GM23248 (cell line): Measurements from ENCODE around the gene UNC13A. TPM values are rescaled to one million over a fixed set of nuclear protein-coding genes. Genes with fewer than 3 reads are reported as not detected.

Source experiments
- DNase-seq: peaks from one replicate; pipeline ENCODE4 v3.0.0-alpha.2; 2015
- H2AFZ ChIP-seq: fragments of 200-600 bp; sonication (generic); 2 replicates; pipeline ENCODE4 v1.6.1; 2016; ENCODE audit warnings: antibody characterized with exemption
- H3F3A ChIP-seq: fragments of 200-600 bp; sonication (generic); 2 replicates; pipeline ENCODE4 v1.6.1; 2016; ENCODE audit warnings: mild to moderate bottlenecking, antibody characterized with exemption, mixed run types; ENCODE audit not compliant: insufficient read depth
- H3K27ac ChIP-seq: fragments of 200-600 bp; sonication (generic); 2 replicates; pipeline ENCODE4 v1.5.1; 2016; ENCODE audit warnings: mild to moderate bottlenecking
- H3K27me3 ChIP-seq: fragments of 200-600 bp; sonication (generic); replicated peaks from 2 replicates; pipeline ENCODE4 v1.6.1; 2016; ENCODE audit warnings: mild to moderate bottlenecking; ENCODE audit not compliant: insufficient read depth
- H3K36me3 ChIP-seq: fragments of 200-600 bp; sonication (generic); 2 replicates; pipeline ENCODE4 v1.6.1; 2016; ENCODE audit warnings: low read depth, mild to moderate bottlenecking
- H3K4me1 ChIP-seq: fragments of 200-600 bp; sonication (generic); 2 replicates; pipeline ENCODE4 v1.6.1; 2016; ENCODE audit warnings: mild to moderate bottlenecking; ENCODE audit not compliant: insufficient read depth
- H3K4me2 ChIP-seq: fragments of 200-600 bp; sonication (generic); one replicate; pipeline ENCODE4 v1.6.1; 2016; ENCODE audit warnings: mild to moderate bottlenecking; ENCODE audit not compliant: unreplicated experiment
- H3K4me3 ChIP-seq: fragments of 200-600 bp; sonication (generic); 2 replicates; pipeline ENCODE4 v1.5.1; 2016; ENCODE audit warnings: mild to moderate bottlenecking
- H3K79me2 ChIP-seq: fragments of 200-600 bp; sonication (generic); 2 replicates; pipeline ENCODE4 v1.6.1; 2016; ENCODE audit warnings: mild to moderate bottlenecking; ENCODE audit not compliant: insufficient read depth
- H3K9ac ChIP-seq: fragments of 200-600 bp; sonication (generic); 2 replicates; pipeline ENCODE4 v1.6.1; 2016; ENCODE audit warnings: mild to moderate bottlenecking
- H3K9me2 ChIP-seq: fragments of 200-600 bp; sonication (generic); 2 replicates; pipeline ENCODE4 v1.6.1; 2016; ENCODE audit warnings: mixed run types, mild to moderate bottlenecking, moderate library complexity; ENCODE audit not compliant: insufficient read depth
- H3K9me3 ChIP-seq: fragments of 200-600 bp; sonication (generic); one replicate; pipeline ENCODE4 v1.6.1; 2017; ENCODE audit warnings: low read depth
- H4K20me1 ChIP-seq: fragments of 200-600 bp; sonication (generic); 2 replicates; pipeline ENCODE4 v1.6.0; 2016; ENCODE audit not compliant: insufficient read depth
- EZH2 ChIP-seq: fragments of 200-600 bp; sonication (generic); IDR thresholded peaks from 2 replicates; pipeline ENCODE4 v1.6.1; 2018; ENCODE audit warnings: antibody characterized with exemption, mild to moderate bottlenecking; ENCODE audit not compliant: insufficient read depth, poor library complexity, severe bottlenecking
- EZH2phosphoT487 ChIP-seq: fragments of 200-600 bp; sonication (generic); IDR thresholded peaks from 2 replicates; pipeline ENCODE4 v1.6.1; 2018; ENCODE audit warnings: antibody characterized with exemption, moderate library complexity, mild to moderate bottlenecking, low read depth; ENCODE audit not compliant: insufficient read depth
- WGBS, 2 experiments: methylation state at CpG; one replicate each; pipeline ENCODE4 v1.1.6; 2015 to 2017; ENCODE audit warnings: low lambda C conversion rate in 2 of 2, low coverage in 1 of 2; ENCODE audit errors: missing lambda C conversion rate in 2 of 2; 5-methylcytosine and 5-hydroxymethylcytosine counted together
- in situ Hi-C: fragments of 300-500 bp; cut with MboI; formaldehyde crosslinking; loops from 2 replicates; pipeline ENCODE4 v1.15.0; 2020
- polyA plus RNA-seq: library from polyadenylated mRNA; unstranded; fragments of >200 nt; fragmentation: Nextera tagmentation; extraction: Ambion mirVana; gene quantifications from 2 replicates; pipeline ENCODE4 v1.2.1, GENCODE V29; 2016
- total RNA-seq: library from RNA; depleted of rRNA; stranded (reverse); fragments of >200 nt; shearing (Covaris generic); gene quantifications from 2 replicates; pipeline ENCODE4 v1.2.3, GENCODE V29; 2014

The UNC13A gene
- total and polyA plus RNA-seq, 2 experiments from 2014 or later, result 0.03 to 0.11 TPM

- no peak overlapping the region for H2AFZ ChIP-seq
- in situ Hi-C loops, result no loop called here
- no peaks in the 10 kb centered on the region for H3K9me2 ChIP-seq
- no peak overlapping the region for H3K27ac ChIP-seq
- H3K36me3 ChIP-seq, result no peaks in the 10 kb centered on the region
- H3K4me3 ChIP-seq, result no peak overlapping the region
- no peaks in the 10 kb centered on the region for H3K9me3 ChIP-seq
- no peak overlapping the region for H3K4me2 ChIP-seq
- no peaks in the 10 kb centered on the region; the same call in 1 of the 2 replicates for H3K27me3 ChIP-seq
- 66% methylated on average over 8 of the region's 8 CpGs for WGBS, 2 experiments
- TF ChIP-seq EZH2 (no peak), EZH2phosphoT487 (no peak)
- no peaks in the 10 kb centered on the region for H4K20me1 ChIP-seq
- H3F3A ChIP-seq, result no peaks in the 10 kb centered on the region
- no peak overlapping the region for H3K9ac ChIP-seq
- no peaks in the 10 kb centered on the region for H3K4me1 ChIP-seq
- H3K79me2 ChIP-seq, result no peaks in the 10 kb centered on the region
- no peak for DNase-seq
These were observed 45.5 kb downstream of the UNC13A start for GRCh38 chr19:17642656-17643055.

GRCh38 chr19:17641846-17642245, 46.3 kb downstream of the UNC13A start:
- no peaks in the 10 kb centered on the region for H3K9me2 ChIP-seq
- no peak for TF ChIP-seq EZH2
- TF ChIP-seq EZH2phosphoT487, result no peak
- in situ Hi-C loops, result no loop called here
- H3K4me3 ChIP-seq, result no peak overlapping the region
- no peak overlapping the region for H2AFZ ChIP-seq
- H4K20me1 ChIP-seq, result no peaks in the 10 kb centered on the region
- no peaks in the 10 kb centered on the region for H3K4me1 ChIP-seq
- H3K9ac ChIP-seq, result no peak overlapping the region
- DNase-seq, result no peak
- H3K9me3 ChIP-seq, result no peaks in the 10 kb centered on the region
- no peaks in the 10 kb centered on the region for H3K36me3 ChIP-seq
- no peak overlapping the region for H3K27ac ChIP-seq
- no peaks in the 10 kb centered on the region for H3F3A ChIP-seq
- no peaks in the 10 kb centered on the region; the same call in 1 of the 2 replicates for H3K27me3 ChIP-seq
- H3K79me2 ChIP-seq, result no peaks in the 10 kb centered on the region
- WGBS, 2 experiments, result 8 to 22% methylated on average over 1 of the region's 1 CpG
- H3K4me2 ChIP-seq, result no peak overlapping the region

DNA sequence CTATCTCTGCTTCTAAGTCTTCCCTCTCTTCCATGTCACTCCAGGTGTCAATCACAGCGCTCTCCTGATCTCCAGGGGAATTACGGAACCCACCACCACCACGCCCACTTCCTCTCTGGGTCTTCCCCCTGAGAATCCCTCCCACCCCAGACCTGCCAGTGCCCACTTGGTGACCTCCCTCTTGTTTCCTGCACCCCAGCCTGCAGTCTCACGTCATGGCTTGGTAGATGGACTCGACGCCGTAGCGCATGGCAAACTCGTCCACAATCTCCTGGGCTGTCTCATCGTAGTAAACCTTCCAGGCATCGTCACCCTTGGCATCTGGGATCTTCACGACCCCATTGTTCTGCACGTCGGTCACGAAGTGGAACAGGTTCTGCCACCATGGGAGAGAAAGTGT, 47.0 kb downstream of the UNC13A start:
- no peak for DNase-seq
- H3F3A ChIP-seq, result no peaks in the 10 kb centered on the region
- H3K9me3 ChIP-seq, result no peaks in the 10 kb centered on the region
- H3K36me3 ChIP-seq, result no peaks in the 10 kb centered on the region
- H3K9me2 ChIP-seq, result no peaks in the 10 kb centered on the region
- no peak overlapping the region for H3K4me3 ChIP-seq
- no peak overlapping the region for H3K4me2 ChIP-seq
- no peak overlapping the region for H3K9ac ChIP-seq
- no peak overlapping the region for H3K27ac ChIP-seq
- H4K20me1 ChIP-seq, result no peaks in the 10 kb centered on the region
- H3K4me1 ChIP-seq, result no peaks in the 10 kb centered on the region
- no peak overlapping the region for H2AFZ ChIP-seq
- TF ChIP-seq EZH2, result no peak
- no peaks in the 10 kb centered on the region; the same call in 1 of the 2 replicates for H3K27me3 ChIP-seq
- in situ Hi-C loops, result no loop called here
- 63 to 72% methylated on average over 13 to 15 of the region's 15 CpGs for WGBS, 2 experiments
- no peaks in the 10 kb centered on the region for H3K79me2 ChIP-seq

GRCh38 chr19:17633700-17634099, 54.5 kb downstream of the UNC13A start:
- no peaks in the 10 kb centered on the region for H3K9me3 ChIP-seq
- no peaks in the 10 kb centered on the region for H3K79me2 ChIP-seq

DNA sequence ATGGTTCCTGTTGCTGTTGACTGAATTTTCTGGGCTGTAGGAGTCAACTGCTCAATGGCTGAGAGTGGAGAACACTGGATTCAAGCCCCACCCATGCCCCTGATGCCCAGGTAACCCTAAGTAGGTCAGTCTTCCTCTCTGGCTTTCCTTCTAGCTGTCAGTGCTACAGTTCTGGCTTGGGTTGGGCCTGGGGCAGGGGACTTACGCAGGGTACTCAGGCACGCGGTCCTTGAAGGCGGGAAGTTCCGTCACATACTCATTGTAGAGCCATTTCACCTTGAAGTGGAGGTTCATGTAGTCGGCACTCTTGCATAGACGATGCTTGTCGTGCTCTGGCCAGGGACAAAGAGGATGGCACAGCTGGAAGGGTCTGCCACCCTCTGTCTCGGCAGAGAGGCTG, 55.6 kb downstream of the UNC13A start:
- Histone ChIP-seq H3K4me2 (no peak overlapping the region), H3K9me3 (no peaks in the 10 kb centered on the region), H3K27me3 (no peaks in the 10 kb centered on the region), H3K9me2 (no peaks in the 10 kb centered on the region), H3K36me3 (no peaks in the 10 kb centered on the region), H3K27ac (no peak overlapping the region), H2AFZ (no peak overlapping the region), H4K20me1 (no peaks in the 10 kb centered on the region), H3F3A (no peaks in the 10 kb centered on the region), H3K4me1 (no peaks in the 10 kb centered on the region), H3K4me3 (no peak overlapping the region), H3K9ac (no peak overlapping the region), H3K79me2 (no peaks in the 10 kb centered on the region)
- WGBS, 2 experiments, result 61 to 73% methylated on average over 8 to 9 of the region's 9 CpGs
- in situ Hi-C loops, result no loop called here
- TF ChIP-seq EZH2 (no peak), EZH2phosphoT487 (no peak)
- DNase-seq, result no peak

More at GRCh38 chr19:17633700-17634099, 54.5 kb downstream of the UNC13A start:
- no peaks in the 10 kb centered on the region for H4K20me1 ChIP-seq
- H3F3A ChIP-seq, result no peaks in the 10 kb centered on the region
- no peak for DNase-seq
- no peak overlapping the region for H3K4me2 ChIP-seq
- TF ChIP-seq EZH2phosphoT487 (no peak), EZH2 (no peak)
- no peaks in the 10 kb centered on the region for H3K27me3 ChIP-seq
- H3K36me3 ChIP-seq, result no peaks in the 10 kb centered on the region
- 31 to 37% methylated on average over 1 of the region's 1 CpG for WGBS, 2 experiments
- in situ Hi-C loops, result no loop called here
- no peak overlapping the region for H2AFZ ChIP-seq
- H3K4me3 ChIP-seq, result no peak overlapping the region
- no peak overlapping the region for H3K9ac ChIP-seq
- no peaks in the 10 kb centered on the region for H3K9me2 ChIP-seq
- no peaks in the 10 kb centered on the region for H3K4me1 ChIP-seq
- no peak overlapping the region for H3K27ac ChIP-seq
